ENCODE data around the gene SHANK3.

GRCh38 chr22:50718352-50718709, 45.7 kb downstream of the SHANK3 start:
- TF ChIP-seq POLR2A (IDR thresholded peaks at IDR 0.05) (no peak), CTCF (IDR thresholded peaks at IDR 0.05) (no peak)
